T-cell (primary cell): ENCODE measurements around the gene SIGLEC1. TPM values are rescaled to one million over a fixed set of nuclear protein-coding genes. Genes with fewer than 3 reads are reported as not detected.

Experiments
- ATAC-seq, 4 experiments: fragments of 200-7000 bp in 3 of 4; fragments of 150-1000 bp in 1 of 4; cut with Tn5 transposase; replicated peaks in 1 of 4; 1 replicate in 3 of 4; 2 replicates in 1 of 4; pipeline ENCODE4 v1.10.0; 2021; ENCODE audit warnings: moderate library complexity in 3 of 4, mild to moderate bottlenecking in 2 of 4, moderate number of reproducible peaks in 1 of 4
- CTCF ChIA-PET, 2 donors: fragments of 300-600 bp; sonication (Branson Sonifier 250); formaldehyde crosslinking; loops; one replicate each; lab custom pipeline; 2022; ENCODE audit warnings: antibody characterized with exemption in 2 of 2; lab: Charles Lee
- POLR2A ChIA-PET, 2 donors: fragments of 300-600 bp; sonication (Branson Sonifier 250); formaldehyde crosslinking; loops; one replicate each; lab custom pipeline; 2022; ENCODE audit warnings: antibody characterized with exemption in 2 of 2; lab: Charles Lee
- DNase-seq, 35 experiments: peaks; one replicate each; pipeline versions ENCODE4 v3.0.0 to v3.0.0-alpha.2; 2013 to 2023
- H3K27ac ChIP-seq: one replicate; pipeline ENCODE4 v1.5.1; 2013; ENCODE audit warnings: low read length
- H3K27me3 ChIP-seq, 2 experiments: replicated peaks in 1 of 2; 1 replicate in 1 of 2; 2 replicates in 1 of 2; pipeline versions ENCODE4 v1.6.1 to v1.7.0; 2013; ENCODE audit warnings: low read length in 1 of 2, mixed read lengths in 1 of 2; ENCODE audit not compliant: control insufficient read depth in 2 of 2, insufficient read depth in 2 of 2; ENCODE audit errors: extremely low read depth in 1 of 2
- H3K36me3 ChIP-seq, 2 donors: 1 replicate in 1 of 2; 2 replicates in 1 of 2; pipeline versions ENCODE4 v1.6.1 to v1.7.0; 2013; ENCODE audit warnings: low read length in 1 of 2; ENCODE audit not compliant: control insufficient read depth in 2 of 2, insufficient read depth in 1 of 2; ENCODE audit errors: extremely low read depth in 1 of 2
- H3K4me1 ChIP-seq, 2 experiments: 1 replicate in 1 of 2; 2 replicates in 1 of 2; pipeline versions ENCODE4 v1.6.1 to v1.7.0; 2013; ENCODE audit warnings: low read length in 2 of 2, mixed read lengths in 1 of 2; ENCODE audit not compliant: insufficient read depth in 2 of 2, control insufficient read depth in 1 of 2; ENCODE audit errors: extremely low read depth in 1 of 2
- H3K4me3 ChIP-seq, 2 donors: 1 replicate in 1 of 2; 2 replicates in 1 of 2; pipeline versions ENCODE4 v1.5.1 to v1.7.0; 2013; ENCODE audit warnings: mild to moderate bottlenecking in 2 of 2, low read length in 1 of 2, moderate library complexity in 1 of 2; ENCODE audit not compliant: control insufficient read depth in 1 of 2; ENCODE audit errors: extremely low read depth in 1 of 2
- H3K9me3 ChIP-seq: 2 replicates; pipeline ENCODE4 v1.7.0; 2013
- H3K27ac Mint-ChIP-seq, 2 donors: one replicate each; pipeline ENCODE4 v1.8.0; 2020 to 2021; ENCODE audit warnings: mild to moderate bottlenecking in 2 of 2, mixed read lengths in 2 of 2
- H3K27me3 Mint-ChIP-seq, 2 donors: one replicate each; pipeline ENCODE4 v1.8.0; 2021 to 2022; ENCODE audit warnings: mixed read lengths in 2 of 2
- H3K36me3 Mint-ChIP-seq: one replicate; pipeline ENCODE4 v1.8.0; 2021; ENCODE audit warnings: mixed read lengths
- H3K4me1 Mint-ChIP-seq, 3 donors: one replicate each; pipeline ENCODE4 v1.8.0; 2020 to 2022; ENCODE audit warnings: mixed read lengths in 3 of 3, mild to moderate bottlenecking in 1 of 3
- H3K4me3 Mint-ChIP-seq, 3 donors: one replicate each; pipeline ENCODE4 v1.8.0; 2020 to 2022; ENCODE audit warnings: mild to moderate bottlenecking in 3 of 3, mixed read lengths in 3 of 3, moderate library complexity in 3 of 3
- H3K9me3 Mint-ChIP-seq, 3 donors: one replicate each; pipeline ENCODE4 v1.8.0; 2020 to 2022; ENCODE audit warnings: mixed read lengths in 3 of 3
- WGBS: methylation state at CpG from one replicate; pipeline ENCODE4 v1.1.5; 2013; ENCODE audit warnings: missing lambda C conversion rate; ENCODE audit not compliant: insufficient coverage; 5-methylcytosine and 5-hydroxymethylcytosine counted together
- total RNA-seq, 35 experiments: library from RNA in 6 of 35; stranded (reverse) in 6 of 35; fragments of 120-200 nt in 1 of 35; gene quantifications; one replicate each; pipeline versions ENCODE4 v1.2.1 to v1.2.4 and lab custom pipeline; 2013 to 2026

Gene SIGLEC1
- total RNA-seq, 5 donors from 2014 or later (not counting 1 experiment from before 2014, with no cell fraction given), result 0.06 to 0.16 (median 0.12) TPM; not detected in 2

DNA sequence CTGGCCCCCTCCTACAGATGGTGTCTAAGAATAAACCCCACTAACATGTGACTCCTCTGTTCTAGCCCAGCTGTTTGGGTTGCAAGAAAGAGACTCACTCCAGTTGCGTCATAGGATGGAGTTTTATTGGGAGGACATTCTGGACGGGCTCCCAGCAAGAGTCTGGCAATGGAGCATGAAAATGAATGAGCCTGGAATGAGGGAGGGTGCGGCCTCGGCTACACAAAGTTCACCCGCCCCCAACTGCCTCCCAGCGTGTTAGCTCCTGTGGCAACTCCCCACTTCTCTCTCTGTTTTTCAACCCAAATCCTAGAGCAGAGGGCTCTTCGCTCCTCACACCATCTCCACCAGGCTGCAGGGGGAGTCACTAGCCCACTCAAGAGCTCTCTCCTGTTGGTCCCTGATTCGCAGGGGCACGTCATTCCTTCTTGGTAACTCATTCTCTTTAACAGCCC is 25.5 kb downstream of the SIGLEC1 start:
- DNase-seq, result no peak
- Mint-ChIP-seq H3K4me1 (peaks cover 0 to 3% (median 0%) of the 10 kb centered on the region in 3 donors), H3K4me3 (no peak overlapping the region), H3K27me3 (peaks cover 13 to 32% of the 10 kb centered on the region in 2 donors), H3K36me3 (no peaks in the 10 kb centered on the region), H3K27ac (no peak overlapping the region), H3K9me3 (no peaks in the 10 kb centered on the region)
- ChIA-PET CTCF (no interaction called here), POLR2A (no interaction called here)
- no peak overlapping the region for H3K27ac ChIP-seq
- H3K4me1 ChIP-seq, result peaks cover 0 to 4% of the 10 kb centered on the region in 2 experiments
- H3K27me3 ChIP-seq, result peaks cover 0 to 21% of the 10 kb centered on the region in 2 experiments
- ATAC-seq, result no peak
- 64% methylated on average over 5 of the region's 9 CpGs for WGBS
- no peaks in the 10 kb centered on the region for H3K9me3 ChIP-seq
- H3K36me3 ChIP-seq, result no peaks in the 10 kb centered on the region
- H3K4me3 ChIP-seq, result no peak overlapping the region

DNA sequence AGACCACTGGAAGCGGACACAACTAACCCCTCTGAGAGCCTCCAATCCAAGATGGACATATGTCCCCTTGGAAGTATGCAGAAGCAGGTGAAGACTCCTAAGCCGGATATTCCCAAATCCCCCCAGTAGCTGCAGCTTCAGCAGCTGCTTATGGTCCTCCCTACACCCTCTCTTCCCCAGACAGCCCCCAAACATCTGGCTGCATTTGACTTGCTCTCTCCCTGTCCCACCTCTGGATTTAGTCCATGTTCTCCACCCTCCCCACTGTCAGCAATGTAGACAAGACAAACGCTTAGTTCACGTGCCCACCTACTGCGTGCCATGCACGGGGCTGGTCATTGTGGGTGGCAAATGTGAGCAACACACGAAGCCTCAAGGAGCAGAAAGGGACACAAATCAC is 26.0 kb downstream of the SIGLEC1 start:
- no peak overlapping the region for H3K4me3 ChIP-seq
- H3K4me1 ChIP-seq, result peaks cover 0 to 8% of the 10 kb centered on the region in 2 experiments
- no peak for DNase-seq
- ChIA-PET POLR2A (no interaction called here), CTCF (no interaction called here)
- no peaks in the 10 kb centered on the region for H3K9me3 Mint-ChIP-seq
- no peak for ATAC-seq
- H3K36me3 Mint-ChIP-seq, result no peaks in the 10 kb centered on the region
- H3K27me3 ChIP-seq, result peaks cover 0 to 25% of the 10 kb centered on the region in 2 experiments
- H3K36me3 ChIP-seq, result no peaks in the 10 kb centered on the region
- peaks cover 0 to 3% (median 0%) of the 10 kb centered on the region in 3 donors for H3K4me1 Mint-ChIP-seq
- WGBS, result 93% methylated on average over 3 of the region's 7 CpGs
- H3K27me3 Mint-ChIP-seq, result peaks cover 13 to 32% of the 10 kb centered on the region in 2 donors
- no peak overlapping the region for H3K4me3 Mint-ChIP-seq
- no peaks in the 10 kb centered on the region for H3K9me3 ChIP-seq
- H3K27ac ChIP-seq, result no peak overlapping the region
- H3K27ac Mint-ChIP-seq, result no peak overlapping the region

DNA sequence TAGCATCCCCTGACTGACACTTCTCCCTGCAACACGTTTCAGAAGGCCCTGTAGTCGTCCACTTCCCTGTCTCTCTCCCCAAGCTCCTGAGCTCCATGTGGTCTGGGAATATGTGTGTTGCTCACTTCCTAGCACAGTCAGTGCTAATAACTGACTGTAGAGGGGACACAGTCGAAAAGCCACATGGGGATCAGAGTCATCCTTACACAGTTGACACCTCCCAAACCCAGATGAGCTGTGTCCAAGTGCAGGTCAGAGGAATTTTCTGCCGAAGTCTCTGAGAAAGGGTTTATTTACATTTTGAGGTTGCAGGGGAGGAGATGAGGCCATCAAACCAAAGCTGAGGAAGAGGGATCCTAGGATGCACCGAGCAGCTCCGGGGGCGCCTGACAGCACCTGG is 27.1 kb downstream of the SIGLEC1 start:
- Histone ChIP-seq H3K27me3 (peaks cover 0 to 36% of the 10 kb centered on the region in 2 experiments), H3K9me3 (no peaks in the 10 kb centered on the region), H3K27ac (no peak overlapping the region), H3K36me3 (no peaks in the 10 kb centered on the region), H3K4me1 (peaks cover 0 to 8% of the 10 kb centered on the region in 2 experiments), H3K4me3 (no peak overlapping the region)
- H3K4me3 Mint-ChIP-seq, result no peak overlapping the region
- peaks cover 21 to 42% of the 10 kb centered on the region in 2 donors for H3K27me3 Mint-ChIP-seq
- peaks cover 0 to 6% (median 0%) of the 10 kb centered on the region in 3 donors for H3K4me1 Mint-ChIP-seq
- H3K27ac Mint-ChIP-seq, result no peak overlapping the region
- DNase-seq, result no peak
- 76% methylated on average over 3 of the region's 7 CpGs for WGBS
- ChIA-PET CTCF (interaction anchor here in 1 of 2 donors (0.6 kb wide), 1 partner anchor 932 kb away, joined by 4 read pairs; no protein-coding TSS in a partner anchor), POLR2A (no interaction called here)
- no peaks in the 10 kb centered on the region for H3K36me3 Mint-ChIP-seq
- no peak for ATAC-seq
- no peaks in the 10 kb centered on the region for H3K9me3 Mint-ChIP-seq

DNA sequence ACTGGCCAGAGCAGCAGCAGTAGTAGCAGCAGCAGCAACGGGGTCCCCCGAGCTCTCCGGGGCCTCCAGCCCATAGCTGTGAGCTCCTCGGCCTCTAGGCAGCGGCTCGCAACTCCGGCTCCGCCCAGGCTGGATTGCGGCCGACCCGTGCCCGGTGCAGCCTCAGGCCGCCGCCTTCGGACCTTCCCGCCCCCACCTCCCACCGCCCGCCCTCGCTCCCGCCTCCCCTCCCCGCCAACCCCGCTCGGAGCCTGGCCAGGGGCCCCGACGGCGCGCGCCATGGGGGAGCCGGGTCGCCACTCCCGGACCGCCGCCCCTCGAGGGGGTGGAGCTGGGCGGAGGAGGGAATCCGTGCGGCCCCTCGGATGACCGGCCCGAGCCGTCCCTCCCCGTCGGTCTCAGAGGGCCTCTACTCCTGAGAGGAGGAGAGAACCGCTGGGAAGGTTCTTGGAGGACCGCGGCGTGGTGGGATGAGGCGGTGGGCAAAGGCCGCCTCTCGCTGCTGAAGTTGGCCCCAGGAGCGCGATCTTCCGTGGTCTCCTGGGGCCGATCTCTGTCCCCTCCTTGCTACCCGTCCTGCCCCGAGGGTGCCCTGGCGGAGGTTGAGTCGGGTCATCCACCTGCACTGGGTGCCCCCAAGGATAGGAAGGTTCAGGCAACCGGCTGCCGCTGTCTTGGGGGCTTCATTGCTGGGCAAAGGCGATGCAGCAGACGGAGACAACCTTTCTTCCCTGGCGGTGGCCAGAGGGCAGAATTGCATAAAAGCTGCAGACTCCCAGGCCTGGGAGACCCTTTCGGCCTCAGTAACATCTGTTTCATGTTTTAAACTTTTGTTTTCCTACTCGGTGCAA is 30.2 kb downstream of the SIGLEC1 start, which contains the start of gene ADAM33:
Gene ADAM33, minus strand, starts transcription at position 80 of the 851 bp plus-strand sequence. Its CDS starts 6 bp downstream, at position 74.
- Histone ChIP-seq H3K27ac (no peak within 1 kb of the TSS), H3K36me3 (no peaks in the 10 kb centered on the region), H3K27me3 (peaks cover 0 to 61% of the 10 kb centered on the region in 2 experiments), H3K9me3 (no peaks in the 10 kb centered on the region), H3K4me1 (peaks cover 0 to 8% of the 10 kb centered on the region in 2 experiments), H3K4me3 (no peak within 1 kb of the TSS)
- Mint-ChIP-seq H3K4me1 (peaks cover 0 to 6% (median 0%) of the 10 kb centered on the region in 3 donors), H3K4me3 (peak within 1 kb of the TSS in 1 of 3 donors; percentile 34), H3K27ac (no peak within 1 kb of the TSS), H3K36me3 (no peaks in the 10 kb centered on the region), H3K27me3 (peaks cover 34 to 52% of the 10 kb centered on the region in 2 donors), H3K9me3 (no peaks in the 10 kb centered on the region)
- POLR2A ChIA-PET, result no interaction called here
- ATAC-seq (no peak), DNase-seq (no peak)
- 11% methylated on average over 44 of the region's 65 CpGs for WGBS
- CTCF ChIA-PET, result no interaction called here

- peaks cover 0 to 67% of the 10 kb centered on the region in 2 experiments for H3K27me3 ChIP-seq
- no peaks in the 10 kb centered on the region for H3K36me3 ChIP-seq
- no peak overlapping the region for H3K4me3 ChIP-seq
- Mint-ChIP-seq H3K36me3 (no peaks in the 10 kb centered on the region), H3K9me3 (no peaks in the 10 kb centered on the region), H3K4me3 (peak overlapping the region in 1 of 3 donors; percentile 34), H3K27me3 (peaks cover 38 to 55% of the 10 kb centered on the region in 2 donors), H3K4me1 (peaks cover 3 to 8% (median 5%) of the 10 kb centered on the region in 3 donors), H3K27ac (no peak overlapping the region)
- DNase-seq (no peak), ATAC-seq (peak in 1 of 4 experiments; percentile 17)
- H3K27ac ChIP-seq, result no peak overlapping the region
- H3K9me3 ChIP-seq, result no peaks in the 10 kb centered on the region
- POLR2A ChIA-PET, result no interaction called here
- CTCF ChIA-PET, result no interaction called here
- 23% methylated on average over 31 of the region's 32 CpGs for WGBS
- H3K4me1 ChIP-seq, result peaks cover 0 to 13% of the 10 kb centered on the region in 2 experiments
Measured at GRCh38 chr20:3681352-3681930, 31.0 kb downstream of the SIGLEC1 start.

- DNase-seq (no peak), ATAC-seq (no peak)
- peaks cover 39 to 55% of the 10 kb centered on the region in 2 donors for H3K27me3 Mint-ChIP-seq
- no peaks in the 10 kb centered on the region for H3K36me3 Mint-ChIP-seq
- H3K4me3 Mint-ChIP-seq, result peak overlapping the region in 1 of 3 donors; percentile 34
- Histone ChIP-seq H3K36me3 (no peaks in the 10 kb centered on the region), H3K27ac (no peak overlapping the region), H3K4me1 (peaks cover 0 to 13% of the 10 kb centered on the region in 2 experiments), H3K27me3 (peaks cover 0 to 70% of the 10 kb centered on the region in 2 experiments), H3K4me3 (no peak overlapping the region), H3K9me3 (no peaks in the 10 kb centered on the region)
- ChIA-PET CTCF (no interaction called here), POLR2A (no interaction called here)
- H3K27ac Mint-ChIP-seq, result no peak overlapping the region
- 88% methylated on average over 10 of the region's 15 CpGs for WGBS
- H3K9me3 Mint-ChIP-seq, result no peaks in the 10 kb centered on the region
- peaks cover 3 to 8% (median 7%) of the 10 kb centered on the region in 3 donors for H3K4me1 Mint-ChIP-seq
Measured at GRCh38 chr20:3680701-3681351, 31.6 kb downstream of the SIGLEC1 start.
